GM12892 (cell line): Measurements from ENCODE around the gene ATR.

Source experiments
- POLR2A ChIP-seq: IDR thresholded peaks from 2 replicates; pipeline ENCODE4 v1.6.1; 2011; ENCODE audit warnings: low read depth, low read length, control low read depth
- POLR2AphosphoS5 ChIP-seq: IDR thresholded peaks from 2 replicates; pipeline ENCODE4 v1.6.1; 2011; ENCODE audit warnings: low read depth, low read length, control low read depth

DNA sequence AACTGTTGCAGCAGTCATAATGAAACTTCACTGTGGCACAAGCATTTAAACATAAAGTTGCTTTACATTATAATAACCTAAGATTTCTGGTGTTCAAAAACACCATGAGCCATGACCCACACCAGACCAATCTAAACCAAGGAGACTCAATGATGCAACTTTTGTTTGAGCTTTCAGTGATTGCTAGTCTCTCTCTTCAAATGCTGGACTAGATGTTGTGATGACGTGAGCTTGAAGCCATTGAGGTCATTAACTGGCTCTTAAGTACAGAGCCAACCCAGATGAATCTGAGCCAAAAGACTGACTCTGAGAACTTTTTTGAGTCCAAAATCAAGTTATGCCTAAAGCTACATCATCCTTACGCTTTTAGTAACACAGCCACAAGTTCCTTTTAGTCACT lies 36.5 kb downstream of the ATR start:
- TF ChIP-seq POLR2A (no peak), POLR2AphosphoS5 (no peak)
